Measurements from ENCODE around the gene NDST1. TPM values are rescaled to one million over a fixed set of nuclear protein-coding genes. Genes with fewer than 3 reads are reported as not detected.

The NDST1 gene
- total RNA-seq, 2 experiments from 2014 or later: 9.5 to 26.6 TPM

- no peaks in the 10 kb centered on the region for H3K9me3 ChIP-seq (ENCODE audit: low read length)
- peak; percentile 16 for DNase-seq (ENCODE audit: low spot score)
- peaks cover 2% of the 10 kb centered on the region; the same call in 1 of the 2 replicates for H3K36me3 ChIP-seq (ENCODE audit: insufficient read depth, low read length)
- ChIA-PET CTCF (ENCODE audit: unreplicated experiment) (no interaction called here), POLR2A (interaction anchor here (1.2 to 2.2 kb wide), 2 partner anchors 34 to 64 kb away, joined by 7 to 10 read pairs; no protein-coding TSS in a partner anchor)
- peak overlapping the region; percentile 36 for H3K4me2 ChIP-seq (ENCODE audit: low read length)
- no peak for TF ChIP-seq EZH2phosphoT487 (IDR thresholded peaks at IDR 0.05; ENCODE audit: borderline replicate concordance, low read depth, low read length)
- no peak for TF ChIP-seq CTCF (conservative IDR thresholded peaks at IDR 0.05; ENCODE audit: low read length)
- peak overlapping the region; percentile 36 for H3K27ac ChIP-seq (ENCODE audit: low read depth, low read length, poor library complexity, severe bottlenecking)
- H3K9me2 ChIP-seq (ENCODE audit: insufficient read depth, low read length): no peaks in the 10 kb centered on the region
- H3K4me3 ChIP-seq (ENCODE audit: low read depth, low read length, poor library complexity, severe bottlenecking): no peak overlapping the region
- H4K20me1 ChIP-seq (ENCODE audit: insufficient read depth, low read length): no peaks in the 10 kb centered on the region
- no peaks in the 10 kb centered on the region for H3K79me2 ChIP-seq (ENCODE audit: insufficient read depth, low read depth, low read length)
- H3K4me1 ChIP-seq (ENCODE audit: insufficient read depth, low read length, poor library complexity, severe bottlenecking): peaks cover 49% of the 10 kb centered on the region
- H2AFZ ChIP-seq (ENCODE audit: low read length): no peak overlapping the region
- intact Hi-C loops (cut with micrococcal nuclease; ENCODE audit: unreplicated experiment): loop anchor here (1.0 kb wide), 2 partner anchors 35 to 63 kb away; no protein-coding TSS in a partner anchor
- no TSS peak for BruUV-seq (replicated peaks)
Observed at GRCh38 chr5:150522504-150523414, 14.8 kb downstream of the NDST1 start.

GRCh38 chr5:150523472-150524350, 15.8 kb downstream of the NDST1 start:
- Histone ChIP-seq H2AFZ (ENCODE audit: low read length) (no peak overlapping the region), H3K36me3 (ENCODE audit: insufficient read depth, low read length) (peaks cover 8% of the 10 kb centered on the region; the same call in 1 of the 2 replicates), H3K4me3 (ENCODE audit: low read depth, low read length, poor library complexity, severe bottlenecking) (no peak overlapping the region), H3K4me2 (ENCODE audit: low read length) (no peak overlapping the region), H3K4me1 (ENCODE audit: insufficient read depth, low read length, poor library complexity, severe bottlenecking) (peaks cover 39% of the 10 kb centered on the region), H3K27ac (ENCODE audit: low read depth, low read length, poor library complexity, severe bottlenecking) (no peak overlapping the region), H3K79me2 (ENCODE audit: insufficient read depth, low read depth, low read length) (no peaks in the 10 kb centered on the region), H4K20me1 (ENCODE audit: insufficient read depth, low read length) (no peaks in the 10 kb centered on the region), H3K9me2 (ENCODE audit: insufficient read depth, low read length) (no peaks in the 10 kb centered on the region), H3K9me3 (ENCODE audit: low read length) (no peaks in the 10 kb centered on the region)
- intact Hi-C loops (cut with micrococcal nuclease; ENCODE audit: unreplicated experiment): loop anchor here (1.0 kb wide), 2 partner anchors 36 to 64 kb away; no protein-coding TSS in a partner anchor
- ChIA-PET CTCF (ENCODE audit: unreplicated experiment) (interaction anchor here (0.9 to 1.2 kb wide), 3 partner anchors 63 to 66 kb away, joined by 3 to 6 read pairs (median 3); no protein-coding TSS in a partner anchor), POLR2A (interaction anchor here (1.0 to 2.2 kb wide), 5 partner anchors 16 to 67 kb away, joined by 3 to 10 read pairs (median 3); no protein-coding TSS in a partner anchor)
- BruUV-seq (replicated peaks): no TSS peak
- TF ChIP-seq CTCF (conservative IDR thresholded peaks at IDR 0.05; ENCODE audit: low read length) (peak; percentile 80), EZH2phosphoT487 (IDR thresholded peaks at IDR 0.05; ENCODE audit: borderline replicate concordance, low read depth, low read length) (no peak)
- DNase-seq (ENCODE audit: low spot score): peak; percentile 73
